Erythroblast (primary cell): ENCODE results near the gene HDHD5.

ENCODE experiments used
- GATA1 ChIP-seq: IDR thresholded peaks from 2 replicates; pipeline ENCODE4 v1.6.1; 2011; ENCODE audit warnings: low read depth, mild to moderate bottlenecking, control low read depth, low read length, moderate library complexity
- POLR2A ChIP-seq: IDR thresholded peaks from 2 replicates; pipeline ENCODE4 v1.6.1; 2011; ENCODE audit warnings: mild to moderate bottlenecking, low read length

GRCh38 chr22:17152340-17152739 is 6.7 kb downstream of the HDHD5 start:
- TF ChIP-seq POLR2A = no peak
- TF ChIP-seq GATA1 = no peak
